PFSK-1 (cell line): Measurements from ENCODE around the gene GGT1.

Experiments
- FOXP2 ChIP-seq: optimal IDR thresholded peaks from 2 replicates; pipeline ENCODE3; 2011; ENCODE audit warnings: borderline replicate concordance, control low read depth, inconsistent platforms; ENCODE audit not compliant: insufficient read depth; ENCODE audit errors: extremely low read length, extremely low read depth
- POLR2AphosphoS5 ChIP-seq: IDR thresholded peaks from 2 replicates; pipeline ENCODE4 v1.6.1; 2012; ENCODE audit warnings: low read depth, mild to moderate bottlenecking, control low read depth, low read length, moderate library complexity
- REST ChIP-seq, 2 experiments: IDR thresholded peaks; 2 replicates each; pipeline versions ENCODE4 v1.6.1 to v1.8.0; 2011 to 2012; ENCODE audit warnings: low read depth in 2 of 2, low read length in 2 of 2, control low read depth in 1 of 2, inconsistent platforms in 1 of 2, mild to moderate bottlenecking in 1 of 2, moderate library complexity in 1 of 2; ENCODE audit not compliant: insufficient read depth in 1 of 2
- SIN3A ChIP-seq: IDR thresholded peaks from 2 replicates; pipeline ENCODE4 v1.6.1; 2012; ENCODE audit warnings: mild to moderate bottlenecking, low read length, moderate library complexity, borderline replicate concordance; ENCODE audit not compliant: insufficient read depth
- TAF1 ChIP-seq: IDR thresholded peaks from 2 replicates; pipeline ENCODE4 v1.6.1; 2012; ENCODE audit warnings: low read length, control low read depth, borderline replicate concordance; ENCODE audit not compliant: insufficient read depth

The GGT1 gene

GRCh38 chr22:24592058-24592850 lies 10.7 kb upstream of the GGT1 start:
- TF ChIP-seq POLR2AphosphoS5 = no peak
- TF ChIP-seq FOXP2 = no peak
- no peak for TF ChIP-seq TAF1
- no peak for TF ChIP-seq SIN3A
- no peak for TF ChIP-seq REST (IDR thresholded peaks at IDR 0.05; ENCODE audit: insufficient read depth in 1 of 2, low read depth in 2 of 2, low read length in 2 of 2)

- TF ChIP-seq TAF1 (peak; percentile 69; the same call in 1 of the 2 replicates), POLR2AphosphoS5 (peak; percentile 61), FOXP2 (peak; percentile 11), SIN3A (no peak)
Measured at GRCh38 chr22:24592851-24593558, 10.0 kb upstream of the GGT1 start, which contains the start of gene LRRC75B. LRRC75B (minus strand) TSS chr22:24593073; CDS start chr22:24593039, 34 bp downstream.

GRCh38 chr22:24593836-24594568 lies 9.0 kb upstream of the GGT1 start:
- TF ChIP-seq REST (IDR thresholded peaks at IDR 0.05; ENCODE audit: insufficient read depth in 1 of 2, low read depth in 2 of 2, low read length in 2 of 2) = no peak
- TF ChIP-seq POLR2AphosphoS5 = no peak
- TF ChIP-seq FOXP2 = peak; percentile 9

GRCh38 chr22:24594569-24595120 lies 8.3 kb upstream of the GGT1 start:
- TF ChIP-seq REST (IDR thresholded peaks at IDR 0.05; ENCODE audit: insufficient read depth in 1 of 2, low read depth in 2 of 2, low read length in 2 of 2) (no peak), TAF1 (no peak), SIN3A (no peak), FOXP2 (no peak), POLR2AphosphoS5 (no peak)

GRCh38 chr22:24595228-24595627 lies 7.8 kb upstream of the GGT1 start:
- TF ChIP-seq TAF1 (no peak), POLR2AphosphoS5 (no peak), FOXP2 (no peak), SIN3A (no peak), REST (IDR thresholded peaks at IDR 0.05; ENCODE audit: insufficient read depth in 1 of 2, low read depth in 2 of 2, low read length in 2 of 2) (no peak)
